Measurements from ENCODE around the gene PUS10.

DNA sequence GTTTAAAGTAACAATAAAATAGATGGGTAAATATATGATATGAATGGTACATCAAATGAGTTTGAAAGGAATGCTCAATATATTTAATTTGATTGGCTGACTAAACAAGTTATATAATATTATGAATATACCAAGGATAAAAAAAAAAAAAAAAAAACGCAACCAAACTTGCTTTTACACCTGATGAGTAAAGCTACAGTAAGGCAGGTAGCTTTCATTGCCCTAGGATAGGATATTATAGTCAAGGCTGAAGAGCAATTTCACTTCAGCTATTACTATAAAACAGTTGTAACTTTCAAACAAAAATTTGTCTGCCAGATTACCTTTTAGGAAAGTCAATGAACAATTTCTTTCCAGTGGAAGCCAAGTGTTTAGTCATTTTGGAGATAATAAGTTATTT is 57.3 kb downstream of the PUS10 start:
- TF ChIP-seq, protein P1, sequence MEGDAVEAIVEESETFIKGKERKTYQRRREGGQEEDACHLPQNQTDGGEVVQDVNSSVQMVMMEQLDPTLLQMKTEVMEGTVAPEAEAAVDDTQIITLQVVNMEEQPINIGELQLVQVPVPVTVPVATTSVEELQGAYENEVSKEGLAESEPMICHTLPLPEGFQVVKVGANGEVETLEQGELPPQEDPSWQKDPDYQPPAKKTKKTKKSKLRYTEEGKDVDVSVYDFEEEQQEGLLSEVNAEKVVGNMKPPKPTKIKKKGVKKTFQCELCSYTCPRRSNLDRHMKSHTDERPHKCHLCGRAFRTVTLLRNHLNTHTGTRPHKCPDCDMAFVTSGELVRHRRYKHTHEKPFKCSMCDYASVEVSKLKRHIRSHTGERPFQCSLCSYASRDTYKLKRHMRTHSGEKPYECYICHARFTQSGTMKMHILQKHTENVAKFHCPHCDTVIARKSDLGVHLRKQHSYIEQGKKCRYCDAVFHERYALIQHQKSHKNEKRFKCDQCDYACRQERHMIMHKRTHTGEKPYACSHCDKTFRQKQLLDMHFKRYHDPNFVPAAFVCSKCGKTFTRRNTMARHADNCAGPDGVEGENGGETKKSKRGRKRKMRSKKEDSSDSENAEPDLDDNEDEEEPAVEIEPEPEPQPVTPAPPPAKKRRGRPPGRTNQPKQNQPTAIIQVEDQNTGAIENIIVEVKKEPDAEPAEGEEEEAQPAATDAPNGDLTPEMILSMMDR (IDR thresholded peaks at IDR 0.05): no peak
- no peak for TF ChIP-seq POLR2A (IDR thresholded peaks at IDR 0.05)

Measured in right lobe of liver (tissue), 4 donors.